Fibroblast of lung (primary cell): Measurements from ENCODE around the gene SFRP5. TPM values are rescaled to one million over a fixed set of nuclear protein-coding genes. Genes with fewer than 3 reads are reported as not detected.

Source experiments
- DNase-seq, 2 donors: peaks; one replicate each; pipeline versions ENCODE4 v3.0.0 to v3.0.0-alpha.2; 2010; ENCODE audit warnings: low read depth in 2 of 2
- H2AFZ ChIP-seq: 2 replicates; pipeline ENCODE4 v1.5.1; 2012; ENCODE audit warnings: low read length, control low read depth, inconsistent platforms
- H3K27ac ChIP-seq: 2 replicates; pipeline ENCODE4 v1.5.1; 2011; ENCODE audit warnings: low read length, control low read depth; ENCODE audit not compliant: insufficient read depth
- H3K27me3 ChIP-seq: 2 replicates; pipeline ENCODE4 v1.5.1; 2011; ENCODE audit warnings: mild to moderate bottlenecking, low read length; ENCODE audit not compliant: control insufficient read depth, insufficient read depth
- H3K36me3 ChIP-seq: 2 replicates; pipeline ENCODE4 v1.5.1; 2011; ENCODE audit warnings: low read length; ENCODE audit not compliant: control insufficient read depth, insufficient read depth
- H3K4me1 ChIP-seq: 2 replicates; pipeline ENCODE4 v1.5.1; 2011; ENCODE audit warnings: low read length; ENCODE audit not compliant: control insufficient read depth, insufficient read depth; ENCODE audit errors: extremely low read depth
- H3K4me2 ChIP-seq: 2 replicates; pipeline ENCODE4 v1.5.1; 2011; ENCODE audit warnings: low read length, control low read depth; ENCODE audit not compliant: insufficient read depth; ENCODE audit errors: extremely low read depth
- H3K4me3 ChIP-seq, 4 experiments: fragments of 200-600 bp in 1 of 4; sonication (generic) in 1 of 4; replicated peaks in 1 of 4; 2 replicates each; pipeline ENCODE4 v1.5.1; 2011 to 2016; ENCODE audit warnings: low read length in 4 of 4, low read depth in 3 of 4, mild to moderate bottlenecking in 3 of 4, control low read depth in 2 of 4, inconsistent platforms in 1 of 4, mixed read lengths in 1 of 4; ENCODE audit not compliant: insufficient read depth in 1 of 4; ENCODE audit errors: control extremely low read depth in 1 of 4
- H3K79me2 ChIP-seq: 2 replicates; pipeline ENCODE4 v1.5.1; 2012; ENCODE audit warnings: mild to moderate bottlenecking, low read length, inconsistent platforms; ENCODE audit not compliant: control insufficient read depth, insufficient read depth
- H3K9ac ChIP-seq: 2 replicates; pipeline ENCODE4 v1.5.1; 2011; ENCODE audit warnings: mild to moderate bottlenecking, low read length, control low read depth; ENCODE audit not compliant: insufficient read depth
- H3K9me3 ChIP-seq: 2 replicates; pipeline ENCODE4 v1.5.1; 2012; ENCODE audit warnings: low read depth, low read length; ENCODE audit not compliant: control insufficient read depth, insufficient read depth
- H4K20me1 ChIP-seq: 2 replicates; pipeline ENCODE4 v1.5.1; 2011; ENCODE audit warnings: low read length; ENCODE audit not compliant: control insufficient read depth, insufficient read depth; ENCODE audit errors: extremely low read depth
- CTCF ChIP-seq, 2 donors: IDR thresholded peaks in 1 of 2; conservative IDR thresholded peaks in 1 of 2; 1 replicate in 1 of 2; 2 replicates in 1 of 2; pipeline ENCODE4 v1.5.1; 2011 to 2012; ENCODE audit warnings: low read length in 2 of 2, control low read depth in 1 of 2, inconsistent platforms in 1 of 2, low read depth in 1 of 2, mild to moderate bottlenecking in 1 of 2
- EZH2 ChIP-seq: IDR thresholded peaks from 2 replicates; pipeline ENCODE4 v1.5.1; 2012; ENCODE audit warnings: low read length, control low read depth, mild to moderate bottlenecking; ENCODE audit errors: missing control alignments
- polyA plus RNA-seq, 2 donors: library from polyadenylated mRNA; depleted of rRNA in 1 of 2; stranded (reverse) in 1 of 2; unstranded in 1 of 2; fragments of >200 nt; gene quantifications; 2 replicates each; pipeline ENCODE4 v1.2.1, GENCODE V29; 2011 to 2012; ENCODE audit warnings: missing spikeins in 1 of 2
- total RNA-seq: library from RNA; depleted of rRNA; stranded (reverse); fragments of >200 nt; gene quantifications from 2 replicates; pipeline ENCODE4 v1.2.1, GENCODE V29; 2014

SFRP5 gene
- total and polyA plus RNA-seq, 2 donors (not counting 1 experiment from before 2014, with no cell fraction given): not detected

GRCh38 chr10:97795886-97796285 lies 24.1 kb upstream of the SFRP5 start:
- no peak overlapping the region for H3K4me3 ChIP-seq
- peaks cover 4% of the 10 kb centered on the region for H3K27me3 ChIP-seq
- no peak overlapping the region for H3K27ac ChIP-seq
- H3K9ac ChIP-seq: no peak overlapping the region
- no peak overlapping the region for H3K4me2 ChIP-seq
- H3K79me2 ChIP-seq: no peaks in the 10 kb centered on the region
- no peak for DNase-seq
- H3K9me3 ChIP-seq: no peaks in the 10 kb centered on the region
- TF ChIP-seq EZH2: no peak
- TF ChIP-seq CTCF (conservative IDR thresholded peaks at IDR 0.05 in 1 of 2, IDR thresholded peaks at IDR 0.05 in 1 of 2; ENCODE audit: low read depth in 1 of 2, low read length in 2 of 2): no peak
- no peaks in the 10 kb centered on the region for H3K4me1 ChIP-seq
- H2AFZ ChIP-seq: no peak overlapping the region
- H4K20me1 ChIP-seq: no peaks in the 10 kb centered on the region
- no peaks in the 10 kb centered on the region for H3K36me3 ChIP-seq

- H3K9me3 ChIP-seq: no peaks in the 10 kb centered on the region
- no peak overlapping the region for H3K4me2 ChIP-seq
- peak; percentile 86 to 92 for TF ChIP-seq CTCF (conservative IDR thresholded peaks at IDR 0.05 in 1 of 2, IDR thresholded peaks at IDR 0.05 in 1 of 2; ENCODE audit: low read depth in 1 of 2, low read length in 2 of 2)
- no peak for TF ChIP-seq EZH2
- H4K20me1 ChIP-seq: no peaks in the 10 kb centered on the region
- H3K4me1 ChIP-seq: no peaks in the 10 kb centered on the region
- no peak overlapping the region for H3K27ac ChIP-seq
- H3K36me3 ChIP-seq: no peaks in the 10 kb centered on the region
- H3K4me3 ChIP-seq: no peak overlapping the region
- no peak overlapping the region for H3K9ac ChIP-seq
- H3K79me2 ChIP-seq: no peaks in the 10 kb centered on the region
- H2AFZ ChIP-seq: no peak overlapping the region
- peak; percentile 32 to 47 for DNase-seq
- H3K27me3 ChIP-seq: no peaks in the 10 kb centered on the region
These were observed 20.3 kb upstream of the SFRP5 start for GRCh38 chr10:97791824-97792721.

- H4K20me1 ChIP-seq: no peaks in the 10 kb centered on the region
- no peaks in the 10 kb centered on the region for H3K4me1 ChIP-seq
- H3K4me3 ChIP-seq: no peak overlapping the region
- no peak overlapping the region for H3K4me2 ChIP-seq
- H3K9me3 ChIP-seq: no peaks in the 10 kb centered on the region
- H3K79me2 ChIP-seq: no peaks in the 10 kb centered on the region
- no peak overlapping the region for H2AFZ ChIP-seq
- DNase-seq: no peak
- no peak overlapping the region for H3K9ac ChIP-seq
- H3K27me3 ChIP-seq: peaks cover 4% of the 10 kb centered on the region
- TF ChIP-seq EZH2 (no peak), CTCF (conservative IDR thresholded peaks at IDR 0.05 in 1 of 2, IDR thresholded peaks at IDR 0.05 in 1 of 2; ENCODE audit: low read depth in 1 of 2, low read length in 2 of 2) (no peak)
- no peaks in the 10 kb centered on the region for H3K36me3 ChIP-seq
- H3K27ac ChIP-seq: no peak overlapping the region
These were observed 18.1 kb upstream of the SFRP5 start for GRCh38 chr10:97789770-97790397.
